Measurements from ENCODE around the gene TMBIM4. TPM values are rescaled to one million over a fixed set of nuclear protein-coding genes. Genes with fewer than 3 reads are reported as not detected.

Gene TMBIM4
- polyA plus RNA-seq, 1 of the 3 experiments (the other 2 are of a cell fraction) = 68.5 TPM

DNA sequence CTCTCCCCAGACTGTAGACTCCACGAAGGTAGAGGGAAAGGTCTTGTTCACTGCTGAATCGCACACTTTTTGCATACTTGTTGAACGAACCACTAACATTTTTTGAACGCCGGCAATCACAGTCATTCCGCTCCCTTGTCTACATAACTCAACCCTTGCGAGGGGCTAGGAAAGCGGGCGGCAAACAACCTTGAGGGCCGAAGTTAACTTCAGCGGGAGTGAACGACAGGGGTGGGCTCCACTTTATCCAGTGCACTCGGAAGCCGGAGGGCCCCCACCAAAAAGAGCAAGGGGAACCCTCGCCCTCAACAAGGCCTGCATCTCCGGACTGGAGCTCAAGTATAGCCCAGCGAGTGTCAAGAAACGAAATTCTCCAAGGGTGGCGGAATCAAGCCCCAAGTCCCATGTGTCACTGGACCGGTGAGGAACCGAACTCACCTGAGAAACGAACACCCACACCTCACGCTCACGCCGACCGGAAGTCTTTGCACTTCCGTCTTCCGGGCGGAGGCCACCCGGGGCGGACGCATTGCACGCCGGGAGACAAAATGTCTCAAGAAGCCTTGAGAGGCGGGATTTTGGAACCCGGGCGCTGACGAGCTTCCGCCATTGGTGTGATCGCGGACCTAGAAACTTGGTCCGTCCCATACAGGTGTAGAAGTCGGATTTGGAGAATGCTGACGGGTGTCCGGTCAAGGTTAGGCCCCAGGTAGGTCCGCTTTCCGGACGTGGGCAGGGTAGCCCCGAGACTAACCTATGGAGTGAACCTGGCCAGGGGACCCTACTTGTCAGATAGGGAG is 39.3 kb downstream of the TMBIM4 start, which contains the start of gene LLPH (continued):
- TF ChIP-seq, protein P1, sequence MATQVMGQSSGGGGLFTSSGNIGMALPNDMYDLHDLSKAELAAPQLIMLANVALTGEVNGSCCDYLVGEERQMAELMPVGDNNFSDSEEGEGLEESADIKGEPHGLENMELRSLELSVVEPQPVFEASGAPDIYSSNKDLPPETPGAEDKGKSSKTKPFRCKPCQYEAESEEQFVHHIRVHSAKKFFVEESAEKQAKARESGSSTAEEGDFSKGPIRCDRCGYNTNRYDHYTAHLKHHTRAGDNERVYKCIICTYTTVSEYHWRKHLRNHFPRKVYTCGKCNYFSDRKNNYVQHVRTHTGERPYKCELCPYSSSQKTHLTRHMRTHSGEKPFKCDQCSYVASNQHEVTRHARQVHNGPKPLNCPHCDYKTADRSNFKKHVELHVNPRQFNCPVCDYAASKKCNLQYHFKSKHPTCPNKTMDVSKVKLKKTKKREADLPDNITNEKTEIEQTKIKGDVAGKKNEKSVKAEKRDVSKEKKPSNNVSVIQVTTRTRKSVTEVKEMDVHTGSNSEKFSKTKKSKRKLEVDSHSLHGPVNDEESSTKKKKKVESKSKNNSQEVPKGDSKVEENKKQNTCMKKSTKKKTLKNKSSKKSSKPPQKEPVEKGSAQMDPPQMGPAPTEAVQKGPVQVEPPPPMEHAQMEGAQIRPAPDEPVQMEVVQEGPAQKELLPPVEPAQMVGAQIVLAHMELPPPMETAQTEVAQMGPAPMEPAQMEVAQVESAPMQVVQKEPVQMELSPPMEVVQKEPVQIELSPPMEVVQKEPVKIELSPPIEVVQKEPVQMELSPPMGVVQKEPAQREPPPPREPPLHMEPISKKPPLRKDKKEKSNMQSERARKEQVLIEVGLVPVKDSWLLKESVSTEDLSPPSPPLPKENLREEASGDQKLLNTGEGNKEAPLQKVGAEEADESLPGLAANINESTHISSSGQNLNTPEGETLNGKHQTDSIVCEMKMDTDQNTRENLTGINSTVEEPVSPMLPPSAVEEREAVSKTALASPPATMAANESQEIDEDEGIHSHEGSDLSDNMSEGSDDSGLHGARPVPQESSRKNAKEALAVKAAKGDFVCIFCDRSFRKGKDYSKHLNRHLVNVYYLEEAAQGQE (IDR thresholded peaks at IDR 0.05; ENCODE audit: low read depth, low read length) = 0 out of 2 replicates have a peak, but pooled peaks have one; percentile 23
- TF ChIP-seq JUND (IDR thresholded peaks at IDR 0.05) (no peak), CHD2 (IDR thresholded peaks at IDR 0.05; ENCODE audit: low read length, partially characterized antibody) (peak; percentile 44), YY1 (IDR thresholded peaks at IDR 0.05; ENCODE audit: low read depth) (peak; percentile 82), ELF1 (IDR thresholded peaks at IDR 0.05) (peak; percentile 100), POLR2AphosphoS5 (IDR thresholded peaks at IDR 0.05; ENCODE audit: low read depth, low read length) (peak; percentile 96), TEAD4 (IDR thresholded peaks at IDR 0.05; ENCODE audit: borderline replicate concordance, insufficient read depth) (no peak), RAD21 (IDR thresholded peaks at IDR 0.05; ENCODE audit: low read length) (no peak), TCF12 (IDR thresholded peaks at IDR 0.05) (no peak), GATA2 (CRISPR knock-in tag; IDR thresholded peaks at IDR 0.05) (no peak), EZH2phosphoT487 (IDR thresholded peaks at IDR 0.05; ENCODE audit: borderline replicate concordance, low read depth) (no peak), RXRA (IDR thresholded peaks at IDR 0.05; ENCODE audit: borderline replicate concordance, low read depth) (no peak), FOSL2 (IDR thresholded peaks at IDR 0.05; ENCODE audit: borderline replicate concordance, low read depth) (no peak), FOXJ3 (CRISPR knock-in tag; IDR thresholded peaks at IDR 0.05) (no peak)
- TF ChIP-seq, protein P2, sequence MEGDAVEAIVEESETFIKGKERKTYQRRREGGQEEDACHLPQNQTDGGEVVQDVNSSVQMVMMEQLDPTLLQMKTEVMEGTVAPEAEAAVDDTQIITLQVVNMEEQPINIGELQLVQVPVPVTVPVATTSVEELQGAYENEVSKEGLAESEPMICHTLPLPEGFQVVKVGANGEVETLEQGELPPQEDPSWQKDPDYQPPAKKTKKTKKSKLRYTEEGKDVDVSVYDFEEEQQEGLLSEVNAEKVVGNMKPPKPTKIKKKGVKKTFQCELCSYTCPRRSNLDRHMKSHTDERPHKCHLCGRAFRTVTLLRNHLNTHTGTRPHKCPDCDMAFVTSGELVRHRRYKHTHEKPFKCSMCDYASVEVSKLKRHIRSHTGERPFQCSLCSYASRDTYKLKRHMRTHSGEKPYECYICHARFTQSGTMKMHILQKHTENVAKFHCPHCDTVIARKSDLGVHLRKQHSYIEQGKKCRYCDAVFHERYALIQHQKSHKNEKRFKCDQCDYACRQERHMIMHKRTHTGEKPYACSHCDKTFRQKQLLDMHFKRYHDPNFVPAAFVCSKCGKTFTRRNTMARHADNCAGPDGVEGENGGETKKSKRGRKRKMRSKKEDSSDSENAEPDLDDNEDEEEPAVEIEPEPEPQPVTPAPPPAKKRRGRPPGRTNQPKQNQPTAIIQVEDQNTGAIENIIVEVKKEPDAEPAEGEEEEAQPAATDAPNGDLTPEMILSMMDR (IDR thresholded peaks at IDR 0.05) = no peak
- TF ChIP-seq, protein P3, sequence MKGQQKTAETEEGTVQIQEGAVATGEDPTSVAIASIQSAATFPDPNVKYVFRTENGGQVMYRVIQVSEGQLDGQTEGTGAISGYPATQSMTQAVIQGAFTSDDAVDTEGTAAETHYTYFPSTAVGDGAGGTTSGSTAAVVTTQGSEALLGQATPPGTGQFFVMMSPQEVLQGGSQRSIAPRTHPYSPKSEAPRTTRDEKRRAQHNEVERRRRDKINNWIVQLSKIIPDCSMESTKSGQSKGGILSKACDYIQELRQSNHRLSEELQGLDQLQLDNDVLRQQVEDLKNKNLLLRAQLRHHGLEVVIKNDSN (IDR thresholded peaks at IDR 0.05; ENCODE audit: borderline replicate concordance, low read depth) = no peak
- TF ChIP-seq, protein P4, sequence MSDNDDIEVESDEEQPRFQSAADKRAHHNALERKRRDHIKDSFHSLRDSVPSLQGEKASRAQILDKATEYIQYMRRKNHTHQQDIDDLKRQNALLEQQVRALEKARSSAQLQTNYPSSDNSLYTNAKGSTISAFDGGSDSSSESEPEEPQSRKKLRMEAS (IDR thresholded peaks at IDR 0.05; ENCODE audit: low read depth) = peak; percentile 92
